Aorta (tissue), 5 donors: Measurements from ENCODE around the gene OR4F15. TPM values are rescaled to one million over a fixed set of nuclear protein-coding genes. Genes with fewer than 3 reads are reported as not detected.
"Not testable (repeated sequence)": the region's sequence is repeated elsewhere in the genome, so short reads cannot be mapped to it uniquely, and the experiment has no call there.

Source experiments
- ATAC-seq: fragments of 200-7000 bp; cut with Tn5 transposase; one replicate; pipeline ENCODE4 v1.9.1; 2022; ENCODE audit warnings: moderate library complexity; ENCODE audit not compliant: low FRiP score
- DNase-seq, 2 donors: peaks; one replicate each; pipeline ENCODE4 v3.0.0-alpha.2; 2020
- H3K27ac ChIP-seq, 2 donors: one replicate each; pipeline ENCODE4 v1.5.1; 2013; ENCODE audit warnings: low read length in 2 of 2, mild to moderate bottlenecking in 2 of 2, moderate library complexity in 2 of 2, control low read depth in 1 of 2, inconsistent platforms in 1 of 2, low read depth in 1 of 2
- H3K27me3 ChIP-seq, 2 donors: one replicate each; pipeline ENCODE4 v1.6.1; 2013; ENCODE audit warnings: control low read depth in 1 of 2, low read length in 1 of 2, mild to moderate bottlenecking in 1 of 2, moderate library complexity in 1 of 2; ENCODE audit not compliant: insufficient read depth in 2 of 2, control insufficient read depth in 1 of 2
- H3K36me3 ChIP-seq, 2 donors: one replicate each; pipeline ENCODE4 v1.6.1; 2013; ENCODE audit warnings: control low read depth in 1 of 2, low read length in 1 of 2, mild to moderate bottlenecking in 1 of 2; ENCODE audit not compliant: insufficient read depth in 2 of 2, control insufficient read depth in 1 of 2
- H3K4me1 ChIP-seq, 2 donors: one replicate each; pipeline ENCODE4 v1.6.1; 2013; ENCODE audit warnings: low read length in 2 of 2, control low read depth in 1 of 2, mild to moderate bottlenecking in 1 of 2, moderate library complexity in 1 of 2; ENCODE audit not compliant: insufficient read depth in 2 of 2, control insufficient read depth in 1 of 2
- H3K4me3 ChIP-seq, 2 donors: one replicate each; pipeline ENCODE4 v1.5.1; 2013; ENCODE audit warnings: low read length in 2 of 2, control low read depth in 1 of 2, mild to moderate bottlenecking in 1 of 2
- H3K9me3 ChIP-seq: one replicate; pipeline ENCODE4 v1.6.1; 2013; ENCODE audit warnings: mild to moderate bottlenecking, low read length; ENCODE audit not compliant: control insufficient read depth
- WGBS, 2 donors: extraction: QIAGEN DNeasy Blood & Tissue Kit; methylation state at CpG; one replicate each; pipeline ENCODE4 v1.1.7; 2013; 5-methylcytosine and 5-hydroxymethylcytosine counted together
- intact Hi-C, 2 donors: fragments of 100-400 bp; cut with DNase I; formaldehyde crosslinking; loops; one replicate each; pipeline versions ENCODE4 v1.14.2 to v1.15.0; 2022
- polyA plus RNA-seq, 2 donors: library from polyadenylated mRNA; stranded (reverse); fragments of 200-250 nt; gene quantifications; one replicate each; pipeline ENCODE4 v1.2.3, GENCODE V29; 2013
- total RNA-seq, 2 donors: library from RNA; stranded (reverse); fragmentation: NEBNext Ultra II Directional; extraction: Animal tissue kit (Norgen Biotek cat#: 25700); gene quantifications; one replicate each; pipeline ENCODE4 v1.2.1, GENCODE V29; 2021
- donor health status: healthy with polysubstance abuse.
- donor health status: Bipolar disorder and iron deficiency.
- donor health status: DM: no; HTN: no; CAD: no.
- donor health status: DM: no; HTN: no; CAD: no.
- donor health status: DM: yes; HTN: yes; CAD: no.

The OR4F15 gene
- total and polyA plus RNA-seq, 4 donors: not detected

GRCh38 chr15:101778576-101778975 lies 33.4 kb upstream of the OR4F15 start:
- H3K4me3 ChIP-seq, H3K4me1 ChIP-seq, ATAC-seq, H3K36me3 ChIP-seq, intact Hi-C loops, H3K27ac ChIP-seq, H3K9me3 ChIP-seq, H3K27me3 ChIP-seq, DNase-seq: not testable (repeated sequence)
- 87 to 92% methylated on average over 10 of the region's 10 CpGs for WGBS, 2 donors

- 0% methylated on average over 1 of the region's 1 CpG for WGBS, 2 donors
- H3K4me3 ChIP-seq, H3K4me1 ChIP-seq, H3K27ac ChIP-seq, ATAC-seq, H3K27me3 ChIP-seq, intact Hi-C loops, H3K36me3 ChIP-seq, DNase-seq, H3K9me3 ChIP-seq: not testable (repeated sequence)
Observed at GRCh38 chr15:101780225-101780624, 31.8 kb upstream of the OR4F15 start.

- Histone ChIP-seq H3K27me3 (peaks cover 0 to 2% of the 10 kb centered on the region in 2 donors), H3K4me1 (no peaks in the 10 kb centered on the region), H3K27ac (no peak overlapping the region), H3K9me3 (no peaks in the 10 kb centered on the region), H3K4me3 (no peak overlapping the region), H3K36me3 (no peaks in the 10 kb centered on the region)
- intact Hi-C loops: no loop called here
- DNase-seq (no peak), ATAC-seq (no peak)
- 81 to 85% methylated on average over 9 of the region's 9 CpGs for WGBS, 2 donors
Observed at GRCh38 chr15:101781928-101782327, 30.1 kb upstream of the OR4F15 start.

GRCh38 chr15:101784644-101785043 lies 27.4 kb upstream of the OR4F15 start:
- Histone ChIP-seq H3K36me3 (no peaks in the 10 kb centered on the region), H3K4me1 (no peaks in the 10 kb centered on the region), H3K27ac (no peak overlapping the region), H3K9me3 (no peaks in the 10 kb centered on the region), H3K4me3 (no peak overlapping the region), H3K27me3 (peaks cover 0 to 2% of the 10 kb centered on the region in 2 donors)
- DNase-seq: no peak
- 31 to 41% methylated on average over 2 of the region's 2 CpGs for whole genome bisulfite sequencing, 2 donors
- intact Hi-C loops: no loop called here
- ATAC-seq: no peak

GRCh38 chr15:101786422-101786821 lies 25.6 kb upstream of the OR4F15 start:
- H3K36me3 ChIP-seq, intact Hi-C loops, ATAC-seq, H3K9me3 ChIP-seq, H3K27me3 ChIP-seq, H3K27ac ChIP-seq, H3K4me1 ChIP-seq, DNase-seq, H3K4me3 ChIP-seq: not testable (repeated sequence)
- WGBS, 2 donors: 72% methylated on average over 2 of the region's 2 CpGs

- WGBS, 2 donors: 83 to 86% methylated on average over 2 of the region's 2 CpGs
- H3K4me1 ChIP-seq, H3K27me3 ChIP-seq, H3K4me3 ChIP-seq, H3K9me3 ChIP-seq, intact Hi-C loops, ATAC-seq, H3K36me3 ChIP-seq, DNase-seq, H3K27ac ChIP-seq: not testable (repeated sequence)
Observed at GRCh38 chr15:101788001-101788400, 24.0 kb upstream of the OR4F15 start.

- H3K4me1 ChIP-seq, ATAC-seq, H3K27me3 ChIP-seq, H3K27ac ChIP-seq, H3K9me3 ChIP-seq, DNase-seq, intact Hi-C loops, H3K36me3 ChIP-seq, H3K4me3 ChIP-seq: not testable (repeated sequence)
- 75 to 83% methylated on average over 5 of the region's 5 CpGs for WGBS, 2 donors
Observed at GRCh38 chr15:101788503-101789269, 23.3 kb upstream of the OR4F15 start.

- ATAC-seq, intact Hi-C loops, H3K9me3 ChIP-seq, H3K4me1 ChIP-seq, DNase-seq, H3K27ac ChIP-seq, H3K27me3 ChIP-seq, H3K36me3 ChIP-seq, H3K4me3 ChIP-seq: not testable (repeated sequence)
- 20 to 28% methylated on average over 1 to 2 of the region's 4 CpGs for WGBS, 2 donors
Observed at GRCh38 chr15:101790748-101791147, 21.3 kb upstream of the OR4F15 start.

GRCh38 chr15:101793981-101794380 lies 18.0 kb upstream of the OR4F15 start:
- DNase-seq, intact Hi-C loops, H3K27me3 ChIP-seq, H3K4me3 ChIP-seq, H3K36me3 ChIP-seq, H3K4me1 ChIP-seq, H3K9me3 ChIP-seq, H3K27ac ChIP-seq, ATAC-seq: not testable (repeated sequence)
- 69 to 72% methylated on average over 7 of the region's 7 CpGs for WGBS, 2 donors
